ENCODE measurements around the gene ROR1.

ROR1 gene

GRCh38 chr1:63935143-63935542, 161.3 kb downstream of the ROR1 start:
- H3K4me3 Mint-ChIP-seq = peak overlapping the region; percentile 6 to 66 (median 14)
- H3K9me3 Mint-ChIP-seq = no peaks in the 10 kb centered on the region
- H3K4me1 Mint-ChIP-seq = peaks cover 58% of the 10 kb centered on the region
- no peaks in the 10 kb centered on the region for H3K27me3 Mint-ChIP-seq (ENCODE audit: low read depth)
- no peaks in the 10 kb centered on the region for H3K36me3 Mint-ChIP-seq (ENCODE audit: low read depth)
- H3K27ac Mint-ChIP-seq = peak overlapping the region; percentile 95 to 97 (median 96)
- TF ChIP-seq, protein P1, sequence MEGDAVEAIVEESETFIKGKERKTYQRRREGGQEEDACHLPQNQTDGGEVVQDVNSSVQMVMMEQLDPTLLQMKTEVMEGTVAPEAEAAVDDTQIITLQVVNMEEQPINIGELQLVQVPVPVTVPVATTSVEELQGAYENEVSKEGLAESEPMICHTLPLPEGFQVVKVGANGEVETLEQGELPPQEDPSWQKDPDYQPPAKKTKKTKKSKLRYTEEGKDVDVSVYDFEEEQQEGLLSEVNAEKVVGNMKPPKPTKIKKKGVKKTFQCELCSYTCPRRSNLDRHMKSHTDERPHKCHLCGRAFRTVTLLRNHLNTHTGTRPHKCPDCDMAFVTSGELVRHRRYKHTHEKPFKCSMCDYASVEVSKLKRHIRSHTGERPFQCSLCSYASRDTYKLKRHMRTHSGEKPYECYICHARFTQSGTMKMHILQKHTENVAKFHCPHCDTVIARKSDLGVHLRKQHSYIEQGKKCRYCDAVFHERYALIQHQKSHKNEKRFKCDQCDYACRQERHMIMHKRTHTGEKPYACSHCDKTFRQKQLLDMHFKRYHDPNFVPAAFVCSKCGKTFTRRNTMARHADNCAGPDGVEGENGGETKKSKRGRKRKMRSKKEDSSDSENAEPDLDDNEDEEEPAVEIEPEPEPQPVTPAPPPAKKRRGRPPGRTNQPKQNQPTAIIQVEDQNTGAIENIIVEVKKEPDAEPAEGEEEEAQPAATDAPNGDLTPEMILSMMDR (IDR thresholded peaks at IDR 0.05; ENCODE audit: unreplicated experiment in 3 of 3) = peak; percentile 17 to 26 (median 18)

DNA sequence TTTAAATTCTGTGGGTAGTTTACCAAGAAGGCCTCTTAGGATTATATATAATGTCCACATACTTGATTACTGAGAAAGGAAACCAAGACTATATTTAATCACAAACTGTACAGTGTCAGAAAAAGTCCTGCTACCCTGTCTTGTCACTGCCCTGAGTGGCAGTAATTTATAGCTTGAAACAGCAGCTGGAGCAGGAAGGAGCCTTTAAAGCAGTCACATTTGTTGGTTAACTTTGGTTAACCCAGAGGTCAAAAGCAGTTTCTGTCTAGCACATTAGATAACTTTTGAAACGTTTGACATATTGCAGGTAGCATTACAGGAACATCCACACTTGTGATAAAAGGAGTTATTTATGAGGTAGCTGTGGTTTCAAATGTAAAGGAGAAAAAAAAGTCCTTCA, 161.7 kb downstream of the ROR1 start:
- peak overlapping the region; percentile 95 to 97 (median 96) for H3K27ac Mint-ChIP-seq
- H3K9me3 Mint-ChIP-seq = no peaks in the 10 kb centered on the region
- TF ChIP-seq, protein P1 (IDR thresholded peaks at IDR 0.05; ENCODE audit: unreplicated experiment in 3 of 3) = no peak
- no peak overlapping the region for H3K4me3 Mint-ChIP-seq
- H3K4me1 Mint-ChIP-seq = peaks cover 54% of the 10 kb centered on the region
- no peaks in the 10 kb centered on the region for H3K27me3 Mint-ChIP-seq (ENCODE audit: low read depth)
- no peaks in the 10 kb centered on the region for H3K36me3 Mint-ChIP-seq (ENCODE audit: low read depth)

DNA sequence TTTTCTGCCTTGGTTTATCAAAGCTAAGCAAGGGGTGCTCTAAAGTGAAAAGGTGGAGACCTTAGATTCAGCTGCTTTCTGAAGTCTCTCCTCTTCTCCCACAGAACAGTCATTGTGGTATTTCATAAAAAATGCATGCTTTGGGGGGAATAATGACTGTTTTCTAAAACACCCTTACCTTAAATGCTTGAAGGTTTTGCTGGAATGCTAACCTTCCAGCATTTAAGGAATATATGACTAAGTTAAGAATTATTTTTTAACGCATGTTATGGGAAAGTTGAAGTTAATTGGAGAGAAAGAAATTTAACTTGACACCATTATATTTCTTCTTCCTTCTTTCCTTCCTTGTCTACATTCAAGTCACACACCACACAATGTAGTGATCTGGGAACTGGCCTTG, 162.5 kb downstream of the ROR1 start:
- no peaks in the 10 kb centered on the region for H3K36me3 Mint-ChIP-seq (ENCODE audit: low read depth)
- TF ChIP-seq, protein P1 (IDR thresholded peaks at IDR 0.05; ENCODE audit: unreplicated experiment in 3 of 3) = no peak
- peak overlapping the region; percentile 95 to 97 (median 96) for H3K27ac Mint-ChIP-seq
- no peaks in the 10 kb centered on the region for H3K9me3 Mint-ChIP-seq
- no peaks in the 10 kb centered on the region for H3K27me3 Mint-ChIP-seq (ENCODE audit: low read depth)
- H3K4me1 Mint-ChIP-seq = peaks cover 50% of the 10 kb centered on the region
- H3K4me3 Mint-ChIP-seq = no peak overlapping the region

GRCh38 chr1:63936801-63937200, 163.0 kb downstream of the ROR1 start:
- no peaks in the 10 kb centered on the region for H3K27me3 Mint-ChIP-seq (ENCODE audit: low read depth)
- peak overlapping the region; percentile 95 to 97 (median 96) for H3K27ac Mint-ChIP-seq
- H3K36me3 Mint-ChIP-seq (ENCODE audit: low read depth) = no peaks in the 10 kb centered on the region
- TF ChIP-seq, protein P1 (IDR thresholded peaks at IDR 0.05; ENCODE audit: unreplicated experiment in 3 of 3) = no peak
- H3K4me1 Mint-ChIP-seq = peaks cover 45% of the 10 kb centered on the region
- no peaks in the 10 kb centered on the region for H3K9me3 Mint-ChIP-seq
- no peak overlapping the region for H3K4me3 Mint-ChIP-seq

DNA sequence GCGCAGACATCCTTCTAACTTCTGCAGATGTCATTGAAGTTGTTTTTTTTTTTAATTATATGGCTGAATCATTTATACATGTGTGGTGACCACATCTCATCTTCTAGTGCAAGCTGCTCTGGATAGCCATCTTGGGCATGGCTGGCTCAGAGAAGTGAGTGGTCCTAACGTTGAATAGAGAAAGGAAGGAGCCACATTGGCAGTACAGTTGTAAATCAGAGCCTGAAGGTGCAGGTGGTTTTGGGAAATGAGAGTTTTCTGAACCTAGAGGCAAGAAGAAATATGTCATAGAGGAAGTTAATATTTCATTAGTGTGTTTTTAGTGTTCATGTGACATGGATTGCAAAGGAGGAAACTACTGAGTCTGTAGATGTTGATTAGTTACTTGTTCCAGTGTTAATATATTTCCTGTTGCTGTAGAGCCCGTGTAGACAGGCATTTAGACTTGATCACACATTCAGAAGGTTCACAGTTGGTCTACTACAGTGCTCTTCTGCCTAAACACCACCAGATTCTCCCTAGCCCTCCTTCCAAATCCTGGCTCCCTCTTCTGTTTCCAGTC, 163.7 kb downstream of the ROR1 start:
- H3K4me1 Mint-ChIP-seq = peaks cover 45% of the 10 kb centered on the region
- H3K4me3 Mint-ChIP-seq = peak overlapping the region in 1 of 3 experiments; percentile 19
- peak overlapping the region; percentile 95 to 97 (median 96) for H3K27ac Mint-ChIP-seq
- no peaks in the 10 kb centered on the region for H3K9me3 Mint-ChIP-seq
- TF ChIP-seq, protein P1 (IDR thresholded peaks at IDR 0.05; ENCODE audit: unreplicated experiment in 3 of 3) = no peak
- H3K27me3 Mint-ChIP-seq (ENCODE audit: low read depth) = peaks cover 3% of the 10 kb centered on the region
- H3K36me3 Mint-ChIP-seq (ENCODE audit: low read depth) = no peaks in the 10 kb centered on the region

DNA sequence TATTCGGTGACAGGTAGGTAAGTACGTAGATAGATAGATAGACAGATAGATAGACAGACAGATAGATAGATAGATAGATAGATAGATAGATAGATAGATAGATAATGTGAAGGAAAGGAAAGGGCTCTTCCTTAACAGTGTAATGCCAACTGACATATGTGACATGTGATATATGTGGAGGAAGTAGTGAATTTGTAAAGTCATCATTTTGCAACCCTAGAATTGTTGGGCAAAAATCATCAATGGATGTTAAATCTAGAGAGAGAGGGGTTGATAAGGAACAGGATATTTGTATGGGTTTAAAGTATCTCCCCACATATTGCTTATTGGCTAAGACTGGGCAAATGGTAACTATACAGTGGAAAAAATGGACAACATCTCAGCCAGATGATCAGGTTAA, 166.6 kb downstream of the ROR1 start:
- TF ChIP-seq, protein P1 (IDR thresholded peaks at IDR 0.05; ENCODE audit: unreplicated experiment in 3 of 3) = no peak
- no peak overlapping the region for H3K27ac Mint-ChIP-seq
- peaks cover 34% of the 10 kb centered on the region for H3K4me1 Mint-ChIP-seq
- H3K27me3 Mint-ChIP-seq (ENCODE audit: low read depth) = peaks cover 3% of the 10 kb centered on the region
- H3K36me3 Mint-ChIP-seq (ENCODE audit: low read depth) = peaks cover 3% of the 10 kb centered on the region
- no peaks in the 10 kb centered on the region for H3K9me3 Mint-ChIP-seq
- no peak overlapping the region for H3K4me3 Mint-ChIP-seq
